B cell (primary cell): ENCODE measurements around the gene LIPI. TPM values are rescaled to one million over a fixed set of nuclear protein-coding genes. Genes with fewer than 3 reads are reported as not detected.
A peak's percentile ranks its signal among the peaks of the same experiment; 100 is the strongest.

ENCODE experiments used
- ATAC-seq: fragments of 200-7000 bp; cut with Tn5 transposase; one replicate; pipeline ENCODE4 v1.10.0; 2021; ENCODE audit warnings: low read depth, mild to moderate bottlenecking, moderate number of reproducible peaks, moderate library complexity
- CTCF ChIA-PET: fragments of 350-600 bp; sonication (Branson Sonifier 250); formaldehyde crosslinking; loops from one replicate; lab custom pipeline; 2021; ENCODE audit warnings: antibody characterized with exemption, inconsistent platforms; lab: Charles Lee
- POLR2A ChIA-PET: fragments of 350-600 bp; sonication (Branson Sonifier 250); formaldehyde crosslinking; loops from one replicate; lab custom pipeline; 2021; ENCODE audit warnings: antibody characterized with exemption; lab: Charles Lee
- DNase-seq: peaks from one replicate; pipeline ENCODE4 v3.0.0; 2013
- H2AFZ ChIP-seq: 2 replicates; pipeline ENCODE4 v1.6.1; 2012; ENCODE audit warnings: mild to moderate bottlenecking, low read depth, low read length; ENCODE audit not compliant: insufficient read depth, poor library complexity, severe bottlenecking
- H3K27ac ChIP-seq, 2 donors: 1 replicate in 1 of 2; 2 replicates in 1 of 2; pipeline ENCODE4 v1.5.1; 2012 to 2013; ENCODE audit warnings: low read length in 2 of 2, mild to moderate bottlenecking in 2 of 2, moderate library complexity in 1 of 2
- H3K27me3 ChIP-seq, 4 experiments: fragments of 200-600 bp in 1 of 4; sonication (generic) in 1 of 4; replicated peaks in 1 of 4; 1 replicate in 2 of 4; 2 replicates in 2 of 4; pipeline versions ENCODE4 v1.6.1 to v1.7.0; 2013 to 2016; ENCODE audit warnings: low read length in 3 of 4, mild to moderate bottlenecking in 2 of 4, mixed read lengths in 1 of 4, moderate library complexity in 1 of 4; ENCODE audit not compliant: insufficient read depth in 4 of 4, control insufficient read depth in 3 of 4; ENCODE audit errors: control extremely low read depth in 1 of 4
- H3K36me3 ChIP-seq, 2 experiments: replicated peaks in 1 of 2; 1 replicate in 1 of 2; 2 replicates in 1 of 2; pipeline versions ENCODE4 v1.6.1 to v1.7.1; 2013; ENCODE audit warnings: low read length in 1 of 2; ENCODE audit not compliant: insufficient read depth in 2 of 2, control insufficient read depth in 1 of 2; ENCODE audit errors: control extremely low read depth in 1 of 2, extremely low read depth in 1 of 2
- H3K4me1 ChIP-seq, 2 donors: fragments of 200-600 bp in 1 of 2; sonication (generic) in 1 of 2; 1 replicate in 1 of 2; 2 replicates in 1 of 2; pipeline versions ENCODE4 v1.5.1 to v1.6.1; 2013 to 2017; ENCODE audit warnings: low read length in 2 of 2; ENCODE audit not compliant: control insufficient read depth in 2 of 2, insufficient read depth in 2 of 2
- H3K4me2 ChIP-seq: replicated peaks from 2 replicates; pipeline ENCODE3; 2012; ENCODE audit warnings: mild to moderate bottlenecking, low read depth, low read length; ENCODE audit not compliant: poor library complexity, severe bottlenecking
- H3K4me3 ChIP-seq, 5 experiments: fragments of 200-600 bp in 1 of 5; sonication (generic) in 1 of 5; 1 replicate in 3 of 5; 2 replicates in 2 of 5; pipeline versions ENCODE4 v1.5.1 to v1.7.0; 2011 to 2016; ENCODE audit warnings: low read length in 4 of 5, mild to moderate bottlenecking in 4 of 5, low read depth in 2 of 5, control low read depth in 1 of 5, moderate library complexity in 1 of 5; ENCODE audit not compliant: insufficient read depth in 1 of 5; ENCODE audit errors: control extremely low read depth in 1 of 5, extremely low read depth in 1 of 5
- H3K79me2 ChIP-seq: fragments of 200-600 bp; sonication (generic); one replicate; pipeline ENCODE4 v1.6.0; 2016; ENCODE audit warnings: low read length; ENCODE audit not compliant: control insufficient read depth, insufficient read depth
- H3K9ac ChIP-seq: fragments of 200-600 bp; sonication (generic); 2 replicates; pipeline ENCODE4 v1.6.1; 2017; ENCODE audit warnings: mild to moderate bottlenecking, low read length, moderate library complexity
- H3K9me3 ChIP-seq, 3 donors: one replicate each; pipeline versions ENCODE4 v1.6.1 to v1.7.1; 2013; ENCODE audit warnings: low read length in 2 of 3; ENCODE audit not compliant: control insufficient read depth in 2 of 3, insufficient read depth in 1 of 3; ENCODE audit errors: control extremely low read depth in 1 of 3
- H4K20me1 ChIP-seq: 2 replicates; pipeline ENCODE4 v1.6.0; 2012; ENCODE audit warnings: mild to moderate bottlenecking, low read length; ENCODE audit not compliant: insufficient read depth, control insufficient read depth, poor library complexity, severe bottlenecking
- H3K27ac Mint-ChIP-seq: one replicate; pipeline ENCODE4 v1.8.0; 2021; ENCODE audit warnings: mixed read lengths
- H3K27me3 Mint-ChIP-seq: one replicate; pipeline ENCODE4 v1.8.0; 2021; ENCODE audit warnings: mixed read lengths
- H3K4me1 Mint-ChIP-seq: one replicate; pipeline ENCODE4 v1.8.0; 2021; ENCODE audit warnings: mixed read lengths
- H3K4me3 Mint-ChIP-seq: one replicate; pipeline ENCODE4 v1.8.0; 2021; ENCODE audit warnings: mixed read lengths
- H3K9me3 Mint-ChIP-seq: one replicate; pipeline ENCODE4 v1.8.0; 2022; ENCODE audit warnings: mixed read lengths; ENCODE audit not compliant: insufficient read depth
- EZH2 ChIP-seq: IDR thresholded peaks from 2 replicates; pipeline ENCODE4 v1.6.1; 2012; ENCODE audit warnings: borderline replicate concordance, low read depth, mild to moderate bottlenecking, moderate library complexity, low read length; ENCODE audit not compliant: insufficient read depth, poor library complexity, severe bottlenecking
- WGBS: methylation state at CpG from one replicate; pipeline ENCODE4 v1.1.5; 2013; ENCODE audit warnings: missing lambda C conversion rate; ENCODE audit not compliant: insufficient coverage; 5-methylcytosine and 5-hydroxymethylcytosine counted together
- intact Hi-C: fragments of 100-400 bp; cut with micrococcal nuclease; formaldehyde crosslinking; loops from one replicate; pipeline ENCODE4 v1.10.0; 2022
- polyA plus RNA-seq: library from polyadenylated mRNA; depleted of rRNA; stranded (reverse); fragments of >200 nt; gene quantifications from 2 replicates; pipeline ENCODE4 v1.2.3, GENCODE V29; 2012
- total RNA-seq, 2 donors: library from RNA; stranded (reverse); fragments of 120-200 nt in 1 of 2; gene quantifications; 1 replicate in 1 of 2; 2 replicates in 1 of 2; pipeline versions ENCODE4 v1.2.3 to v1.2.4, GENCODE V29; 2013 to 2022
- TF ChIP-seq, protein P1 (sequence below): fragments of 200-600 bp; IDR thresholded peaks from one replicate; pipeline ENCODE4 v1.8.0; 2022; ENCODE audit warnings: antibody characterized with exemption, mild to moderate bottlenecking

The LIPI gene
- total and polyA plus RNA-seq, 2 donors (not counting 1 experiment from before 2014, with no cell fraction given): not detected

DNA sequence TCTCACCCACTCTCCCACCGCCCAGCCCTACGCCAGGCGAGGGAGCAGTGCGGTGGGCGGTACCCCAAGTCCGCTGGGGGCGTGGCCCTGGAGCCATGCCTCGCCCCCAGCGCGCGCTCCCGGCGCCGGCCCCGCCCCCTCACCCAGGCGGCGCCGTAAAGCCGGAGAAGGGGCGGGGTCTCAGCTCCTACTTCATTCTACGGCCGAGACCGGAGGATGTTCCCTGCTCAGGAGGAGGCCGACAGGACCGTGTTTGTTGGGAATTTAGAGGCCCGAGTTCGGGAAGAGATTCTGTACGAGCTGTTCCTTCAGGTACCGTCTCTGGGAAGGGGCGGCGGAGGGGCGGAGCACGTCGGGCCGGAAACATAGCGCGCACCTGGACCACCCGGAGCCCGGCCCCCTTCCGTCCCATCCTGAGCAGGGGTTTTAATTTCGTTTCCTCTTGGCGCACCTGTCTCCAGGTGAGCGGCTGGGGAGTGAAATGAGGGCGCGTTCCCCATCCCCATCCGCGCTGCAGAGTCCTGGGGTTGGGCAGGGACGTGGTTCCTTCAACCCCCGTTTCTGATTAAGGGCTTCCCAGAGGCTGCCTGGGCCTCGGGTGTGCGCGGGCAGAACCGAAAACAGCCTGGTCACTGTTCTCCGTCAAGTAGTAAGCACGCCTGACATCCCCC is 5.4 kb upstream of the LIPI start, which contains the start of gene RBM11:
Gene RBM11 (plus strand): TSS at position 187 of the 671 bp plus-strand sequence. CDS start 30 bp downstream, at position 217.
- no peaks in the 10 kb centered on the region for H3K9me3 ChIP-seq
- H3K27me3 Mint-ChIP-seq: peaks cover 11% of the 10 kb centered on the region
- peaks cover 0 to 7% (median 3%) of the 10 kb centered on the region in 4 experiments for H3K27me3 ChIP-seq
- H3K4me2 ChIP-seq: peak within 1 kb of the TSS; percentile 80
- H3K4me1 ChIP-seq: peaks cover 8 to 12% of the 10 kb centered on the region in 2 donors
- no peak for TF ChIP-seq EZH2
- TF ChIP-seq, protein P1, sequence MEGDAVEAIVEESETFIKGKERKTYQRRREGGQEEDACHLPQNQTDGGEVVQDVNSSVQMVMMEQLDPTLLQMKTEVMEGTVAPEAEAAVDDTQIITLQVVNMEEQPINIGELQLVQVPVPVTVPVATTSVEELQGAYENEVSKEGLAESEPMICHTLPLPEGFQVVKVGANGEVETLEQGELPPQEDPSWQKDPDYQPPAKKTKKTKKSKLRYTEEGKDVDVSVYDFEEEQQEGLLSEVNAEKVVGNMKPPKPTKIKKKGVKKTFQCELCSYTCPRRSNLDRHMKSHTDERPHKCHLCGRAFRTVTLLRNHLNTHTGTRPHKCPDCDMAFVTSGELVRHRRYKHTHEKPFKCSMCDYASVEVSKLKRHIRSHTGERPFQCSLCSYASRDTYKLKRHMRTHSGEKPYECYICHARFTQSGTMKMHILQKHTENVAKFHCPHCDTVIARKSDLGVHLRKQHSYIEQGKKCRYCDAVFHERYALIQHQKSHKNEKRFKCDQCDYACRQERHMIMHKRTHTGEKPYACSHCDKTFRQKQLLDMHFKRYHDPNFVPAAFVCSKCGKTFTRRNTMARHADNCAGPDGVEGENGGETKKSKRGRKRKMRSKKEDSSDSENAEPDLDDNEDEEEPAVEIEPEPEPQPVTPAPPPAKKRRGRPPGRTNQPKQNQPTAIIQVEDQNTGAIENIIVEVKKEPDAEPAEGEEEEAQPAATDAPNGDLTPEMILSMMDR: no peak
- H3K27ac Mint-ChIP-seq: peak within 1 kb of the TSS; percentile 67
- POLR2A ChIA-PET: no interaction called here
- H3K4me1 Mint-ChIP-seq: peaks cover 7% of the 10 kb centered on the region
- WGBS: 1% methylated on average over 49 of the region's 55 CpGs
- peak within 1 kb of the TSS; percentile 81 for H3K9ac ChIP-seq
- CTCF ChIA-PET: interaction anchor here (1.7 kb wide), 1 partner anchor 37 kb away, joined by 6 read pairs; no protein-coding TSS in a partner anchor
- H3K4me3 Mint-ChIP-seq: peak within 1 kb of the TSS; percentile 89
- peak within 1 kb of the TSS in 1 of 2 donors; percentile 20 for H3K27ac ChIP-seq
- peak within 1 kb of the TSS; percentile 96 for H2AFZ ChIP-seq
- H3K36me3 ChIP-seq: no peaks in the 10 kb centered on the region
- DNase-seq: peak; percentile 87
- ATAC-seq: peak; percentile 98
- no peaks in the 10 kb centered on the region for H4K20me1 ChIP-seq
- intact Hi-C loops: loop anchor here (1.0 to 10.0 kb wide), 4 partner anchors 101 to 846 kb away; partner anchors contain the start of genes HSPA13 and NRIP1
- H3K9me3 Mint-ChIP-seq: no peaks in the 10 kb centered on the region
- H3K4me3 ChIP-seq: peak within 1 kb of the TSS; percentile 44 to 82 (median 72)
- no peaks in the 10 kb centered on the region for H3K79me2 ChIP-seq

DNA sequence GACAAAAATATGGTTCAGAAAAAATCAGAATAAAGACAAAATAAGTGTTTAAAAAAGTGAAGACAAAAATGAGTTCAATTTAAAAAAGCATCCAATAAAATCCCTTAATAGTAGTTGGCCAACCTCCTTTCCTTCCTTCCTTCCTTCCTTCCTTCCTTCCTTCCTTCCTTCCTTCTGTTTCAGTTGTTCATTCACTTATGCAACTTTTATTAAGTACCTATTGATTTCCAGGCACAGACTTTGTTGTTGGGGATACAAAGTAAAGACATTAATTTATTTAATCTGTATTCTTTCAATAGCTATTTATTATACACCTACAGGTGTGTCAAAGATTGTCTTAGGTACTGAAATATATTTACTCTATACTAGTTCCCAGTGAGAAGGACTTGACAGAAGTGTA is 2.4 kb upstream of the LIPI start:
- DNase-seq: no peak
- peaks cover 0 to 10% (median 5%) of the 10 kb centered on the region in 4 experiments for H3K27me3 ChIP-seq
- Mint-ChIP-seq H3K27me3 (peaks cover 8% of the 10 kb centered on the region), H3K27ac (no peak overlapping the region), H3K9me3 (no peaks in the 10 kb centered on the region), H3K4me3 (no peak overlapping the region), H3K4me1 (peaks cover 7% of the 10 kb centered on the region)
- H3K79me2 ChIP-seq: no peaks in the 10 kb centered on the region
- no peak for ATAC-seq
- ChIA-PET CTCF (no interaction called here), POLR2A (no interaction called here)
- no peak overlapping the region for H3K27ac ChIP-seq
- no peak overlapping the region for H3K4me3 ChIP-seq
- peaks cover 0 to 1% (median 0%) of the 10 kb centered on the region in 3 donors for H3K9me3 ChIP-seq
- H4K20me1 ChIP-seq: no peaks in the 10 kb centered on the region
- H3K4me1 ChIP-seq: peaks cover 8 to 12% of the 10 kb centered on the region in 2 donors
- no peak overlapping the region for H3K4me2 ChIP-seq
- no peak for TF ChIP-seq EZH2
- TF ChIP-seq, protein P1: no peak
- no peaks in the 10 kb centered on the region for H3K36me3 ChIP-seq
- no peak overlapping the region for H3K9ac ChIP-seq
- intact Hi-C loops: loop anchor here (10.0 kb wide), 1 partner anchor 98 kb away; no protein-coding TSS in a partner anchor
- no peak overlapping the region for H2AFZ ChIP-seq
